Esophagus squamous epithelium (tissue), 5 donors: Measurements from ENCODE around the gene BCHE. TPM values are rescaled to one million over a fixed set of nuclear protein-coding genes. Genes with fewer than 3 reads are reported as not detected.

Experiments
- DNase-seq: peaks from one replicate; lab custom pipeline; 2025; lab: John Stamatoyannopoulos, UW
- H3K27ac ChIP-seq, 4 donors: fragments of 200-600 bp; sonication (generic); one replicate each; pipeline ENCODE4 v1.5.1; 2016 to 2019; ENCODE audit warnings: mild to moderate bottlenecking in 1 of 4
- H3K27me3 ChIP-seq, 4 donors: fragments of 200-600 bp; sonication (generic); 1 replicate in 3 of 4; 2 replicates in 1 of 4; pipeline versions ENCODE4 v1.5.1 to v1.6.0; 2017 to 2021; ENCODE audit warnings: antibody characterized with exemption in 1 of 4
- H3K36me3 ChIP-seq, 3 donors: fragments of 200-600 bp; sonication (generic); one replicate each; pipeline ENCODE4 v1.5.1; 2016 to 2019
- H3K4me1 ChIP-seq, 3 donors: fragments of 200-600 bp; sonication (generic); one replicate each; pipeline ENCODE4 v1.5.1; 2017 to 2019
- H3K4me3 ChIP-seq, 4 donors: fragments of 200-600 bp; sonication (generic); 1 replicate in 3 of 4; 2 replicates in 1 of 4; pipeline ENCODE4 v1.5.1; 2016 to 2019; ENCODE audit warnings: mild to moderate bottlenecking in 2 of 4, moderate library complexity in 1 of 4
- H3K9me3 ChIP-seq, 3 donors: fragments of 200-600 bp; sonication (generic); one replicate each; pipeline ENCODE4 v1.5.1; 2016 to 2019
- POLR2A ChIP-seq, 4 donors: fragments of 450-650 bp; IDR thresholded peaks; one replicate each; pipeline ENCODE4 v1.6.1; 2017; ENCODE audit warnings: antibody characterized with exemption in 4 of 4, mild to moderate bottlenecking in 4 of 4, moderate library complexity in 3 of 4
- WGBS, 2 donors: methylation state at CpG; one replicate each; pipeline ENCODE4 v1.1.5; 2018; 5-methylcytosine and 5-hydroxymethylcytosine counted together
- intact Hi-C: fragments of 100-400 bp; cut with DNase I; formaldehyde crosslinking; loops from one replicate; pipeline ENCODE4 v1.15.0; 2022
- total RNA-seq, 4 donors: library from RNA; depleted of rRNA; stranded (reverse); fragments of >200 nt; gene quantifications; one replicate each; pipeline ENCODE4 v1.1.0, GENCODE V29; 2016
- TF ChIP-seq, protein P1 (sequence below), 6 experiments: fragments of 450-650 bp in 4 of 6; fragments of 200-600 bp in 2 of 6; sonication (generic) in 2 of 6; IDR thresholded peaks; one replicate each; pipeline ENCODE4 v1.5.1; 2016 to 2019; ENCODE audit warnings: antibody characterized with exemption in 6 of 6, mild to moderate bottlenecking in 4 of 6, moderate library complexity in 4 of 6
- donor health status: DM: yes; HTN: yes; CAD: no.

The BCHE gene
- total RNA-seq, 4 donors from 2014 or later = 0.27 to 5.3 (median 2.3) TPM

DNA sequence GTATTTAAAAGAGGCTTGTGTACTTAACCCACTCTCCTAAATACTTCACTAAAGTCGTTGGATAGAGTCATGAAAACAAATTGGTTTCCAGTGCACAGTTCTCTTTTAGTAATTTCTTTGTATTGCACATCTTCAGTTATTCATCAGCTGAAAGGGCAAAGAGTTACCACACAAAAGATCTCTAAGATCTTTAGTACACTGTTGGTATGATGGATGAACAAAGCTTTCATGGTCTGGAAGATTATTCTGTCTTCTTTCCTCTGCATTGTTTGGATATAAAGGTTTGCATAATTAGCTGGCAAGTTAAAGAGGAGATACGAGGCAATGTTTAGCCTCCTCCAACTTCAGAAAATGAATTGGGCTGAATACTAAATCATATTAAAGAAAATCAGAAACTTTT lies 40.5 kb downstream of the BCHE start:
- H3K27me3 ChIP-seq = no peaks in the 10 kb centered on the region
- DNase-seq = no peak
- intact Hi-C loops = no loop called here
- no peak for TF ChIP-seq POLR2A (IDR thresholded peaks at IDR 0.05)
- TF ChIP-seq, protein P1, sequence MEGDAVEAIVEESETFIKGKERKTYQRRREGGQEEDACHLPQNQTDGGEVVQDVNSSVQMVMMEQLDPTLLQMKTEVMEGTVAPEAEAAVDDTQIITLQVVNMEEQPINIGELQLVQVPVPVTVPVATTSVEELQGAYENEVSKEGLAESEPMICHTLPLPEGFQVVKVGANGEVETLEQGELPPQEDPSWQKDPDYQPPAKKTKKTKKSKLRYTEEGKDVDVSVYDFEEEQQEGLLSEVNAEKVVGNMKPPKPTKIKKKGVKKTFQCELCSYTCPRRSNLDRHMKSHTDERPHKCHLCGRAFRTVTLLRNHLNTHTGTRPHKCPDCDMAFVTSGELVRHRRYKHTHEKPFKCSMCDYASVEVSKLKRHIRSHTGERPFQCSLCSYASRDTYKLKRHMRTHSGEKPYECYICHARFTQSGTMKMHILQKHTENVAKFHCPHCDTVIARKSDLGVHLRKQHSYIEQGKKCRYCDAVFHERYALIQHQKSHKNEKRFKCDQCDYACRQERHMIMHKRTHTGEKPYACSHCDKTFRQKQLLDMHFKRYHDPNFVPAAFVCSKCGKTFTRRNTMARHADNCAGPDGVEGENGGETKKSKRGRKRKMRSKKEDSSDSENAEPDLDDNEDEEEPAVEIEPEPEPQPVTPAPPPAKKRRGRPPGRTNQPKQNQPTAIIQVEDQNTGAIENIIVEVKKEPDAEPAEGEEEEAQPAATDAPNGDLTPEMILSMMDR (IDR thresholded peaks at IDR 0.05) = no peak
- no peaks in the 10 kb centered on the region for H3K36me3 ChIP-seq
- H3K9me3 ChIP-seq = no peaks in the 10 kb centered on the region
- no peak overlapping the region for H3K27ac ChIP-seq
- H3K4me1 ChIP-seq = no peaks in the 10 kb centered on the region
- WGBS, 2 donors = 22 to 36% methylated on average over 2 of the region's 2 CpGs
- H3K4me3 ChIP-seq = no peak overlapping the region

DNA sequence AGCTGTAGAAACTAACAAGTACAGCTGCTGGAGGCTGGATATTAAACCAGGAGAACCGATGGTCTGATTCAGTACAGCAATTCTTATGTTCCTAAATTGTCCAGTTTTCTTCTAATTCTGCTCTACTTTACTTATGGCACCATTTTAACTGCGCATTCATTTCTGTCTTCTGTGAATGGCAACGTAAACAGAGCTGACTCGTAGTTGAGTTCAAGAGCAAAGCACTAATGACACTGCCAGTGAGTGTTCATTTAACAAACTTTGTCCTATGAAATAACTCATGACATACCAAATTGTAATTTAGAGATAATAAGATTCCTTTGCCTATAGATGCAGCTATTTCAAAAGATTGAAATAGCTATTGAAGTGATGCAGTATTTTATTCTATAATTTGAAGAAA lies 48.7 kb downstream of the BCHE start:
- 73 to 76% methylated on average over 4 of the region's 4 CpGs for WGBS, 2 donors
- Histone ChIP-seq H3K4me3 (no peak overlapping the region), H3K9me3 (no peaks in the 10 kb centered on the region), H3K36me3 (no peaks in the 10 kb centered on the region), H3K4me1 (no peaks in the 10 kb centered on the region), H3K27ac (no peak overlapping the region), H3K27me3 (no peaks in the 10 kb centered on the region)
- DNase-seq = no peak
- intact Hi-C loops = no loop called here
- TF ChIP-seq, protein P1 (IDR thresholded peaks at IDR 0.05) = no peak
- no peak for TF ChIP-seq POLR2A (IDR thresholded peaks at IDR 0.05)

DNA sequence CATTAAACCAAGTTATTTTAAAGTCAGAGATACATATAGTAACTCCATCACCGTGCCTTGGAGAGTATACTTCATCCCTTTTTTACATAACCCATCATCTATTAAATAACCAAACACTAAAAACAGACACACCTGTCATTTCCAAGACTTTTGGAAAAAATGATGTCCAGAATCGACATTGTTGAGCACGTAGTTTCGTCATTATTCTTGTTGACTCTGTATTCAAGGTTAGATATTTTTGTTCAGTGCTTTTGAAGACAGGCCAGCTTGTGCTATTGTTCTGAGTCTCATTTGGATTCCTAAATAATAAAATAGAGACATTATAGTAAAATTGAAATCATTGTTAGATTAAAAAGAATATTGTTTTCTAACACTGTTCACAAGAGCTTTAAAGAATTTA lies 51.2 kb downstream of the BCHE start:
- Histone ChIP-seq H3K27ac (no peak overlapping the region), H3K27me3 (no peaks in the 10 kb centered on the region), H3K36me3 (no peaks in the 10 kb centered on the region), H3K9me3 (no peaks in the 10 kb centered on the region), H3K4me3 (no peak overlapping the region), H3K4me1 (no peaks in the 10 kb centered on the region)
- 69 to 80% methylated on average over 4 of the region's 4 CpGs for WGBS, 2 donors
- intact Hi-C loops = no loop called here
- DNase-seq = no peak
- TF ChIP-seq POLR2A (IDR thresholded peaks at IDR 0.05) = no peak
- TF ChIP-seq, protein P1 (IDR thresholded peaks at IDR 0.05) = no peak

DNA sequence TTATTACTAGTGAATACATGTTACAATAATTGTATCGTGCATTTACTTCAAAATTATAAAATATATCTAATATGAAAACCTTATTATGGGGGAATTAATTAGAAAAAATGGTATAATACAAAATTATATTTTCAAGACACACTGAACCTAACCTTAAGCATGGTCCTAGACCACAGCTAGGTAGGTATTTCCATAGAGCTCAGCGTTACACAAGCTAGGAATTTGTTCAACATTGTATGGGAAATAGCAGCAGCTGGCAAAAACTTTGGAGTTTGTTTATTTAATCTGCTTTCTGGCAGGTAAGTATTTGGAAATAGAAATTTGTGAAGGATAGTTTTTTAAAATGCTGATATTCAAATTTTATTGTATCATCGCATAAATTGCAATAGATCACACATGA lies 52.9 kb downstream of the BCHE start:
- WGBS, 2 donors = 75 to 81% methylated on average over 3 of the region's 3 CpGs
- Histone ChIP-seq H3K36me3 (no peaks in the 10 kb centered on the region), H3K27me3 (no peaks in the 10 kb centered on the region), H3K4me1 (no peaks in the 10 kb centered on the region), H3K9me3 (no peaks in the 10 kb centered on the region), H3K4me3 (no peak overlapping the region), H3K27ac (no peak overlapping the region)
- DNase-seq = no peak
- TF ChIP-seq, protein P1 (IDR thresholded peaks at IDR 0.05) = no peak
- TF ChIP-seq POLR2A (IDR thresholded peaks at IDR 0.05) = no peak
- intact Hi-C loops = no loop called here

DNA sequence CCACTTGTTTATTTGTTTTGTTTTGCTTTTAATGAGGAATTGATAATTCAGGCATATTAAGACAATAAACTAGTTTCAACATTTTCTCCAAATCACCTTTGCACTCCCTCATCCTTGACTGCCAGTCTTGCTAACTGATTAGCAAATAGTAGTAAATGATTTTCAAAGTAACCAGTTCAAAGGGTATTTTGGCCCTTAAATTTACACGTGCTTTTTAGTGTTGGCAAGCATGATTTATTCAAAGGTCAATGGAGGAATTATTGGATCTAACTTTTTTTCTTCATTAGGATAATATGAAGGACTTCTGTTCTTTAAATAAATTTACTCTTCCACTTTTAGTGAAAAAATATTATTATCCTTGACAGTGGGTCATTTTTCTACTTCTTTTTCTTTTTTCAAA lies 53.8 kb downstream of the BCHE start:
- intact Hi-C loops = no loop called here
- Histone ChIP-seq H3K27me3 (no peaks in the 10 kb centered on the region), H3K4me3 (no peak overlapping the region), H3K9me3 (no peaks in the 10 kb centered on the region), H3K27ac (no peak overlapping the region), H3K4me1 (no peaks in the 10 kb centered on the region), H3K36me3 (no peaks in the 10 kb centered on the region)
- TF ChIP-seq, protein P1 (IDR thresholded peaks at IDR 0.05) = no peak
- TF ChIP-seq POLR2A (IDR thresholded peaks at IDR 0.05) = no peak
- no peak for DNase-seq
- WGBS, 2 donors = 13 to 20% methylated on average over 1 of the region's 1 CpG
